HEK293 (cell line): Measurements from ENCODE around the gene ABCA2.

ENCODE experiments used
- KLF9 ChIP-seq: fragments of 450-650 bp; formaldehyde crosslinking; IDR thresholded peaks from 2 replicates; pipeline ENCODE4 v1.5.1; 2016; ENCODE audit warnings: missing biosample characterization, missing genetic modification characterization, low read depth
- ZNF701 ChIP-seq: fragments of 450-650 bp; formaldehyde crosslinking; IDR thresholded peaks from 2 replicates; pipeline ENCODE4 v1.5.1; 2016; ENCODE audit warnings: missing biosample characterization, missing genetic modification characterization

GRCh38 chr9:136979769-136980587, 48.1 kb downstream of the ABCA2 start:
- TF ChIP-seq ZNF701 (tag by site-specific recombination) (no peak), KLF9 (tag by site-specific recombination) (no peak)
